ENCODE results near the gene SORD. TPM values are rescaled to one million over a fixed set of nuclear protein-coding genes. Genes with fewer than 3 reads are reported as not detected.
A peak's percentile ranks its signal among the peaks of the same experiment; 100 is the strongest.
"Not testable (repeated sequence)": the region's sequence is repeated elsewhere in the genome, so short reads cannot be mapped to it uniquely, and the experiment has no call there.

The SORD gene
- total RNA-seq, 1 donor from 2014 or later, result 1.6 TPM

GRCh38 chr15:45036812-45037781 lies 14.1 kb downstream of the SORD start:
- H3K9ac ChIP-seq (ENCODE audit: low read depth in 1 of 3, low read length in 3 of 3), result peak overlapping the region in 1 of 3 donors; percentile 11
- H3K9me3 ChIP-seq (ENCODE audit: control insufficient read depth in 3 of 3, low read length in 3 of 3), result not testable (repeated sequence)

GRCh38 chr15:45037936-45038335 lies 14.9 kb downstream of the SORD start:
- Histone ChIP-seq H3K36me3 (ENCODE audit: control insufficient read depth in 3 of 3, insufficient read depth in 3 of 3, low read length in 3 of 3) (no peaks in the 10 kb centered on the region), H3K9me3 (ENCODE audit: control insufficient read depth in 3 of 3, low read length in 3 of 3) (no peaks in the 10 kb centered on the region), H3K4me1 (ENCODE audit: control insufficient read depth in 3 of 3, insufficient read depth in 3 of 3, low read length in 3 of 3) (no peaks in the 10 kb centered on the region), H3K4me3 (ENCODE audit: low read length in 3 of 3) (no peak overlapping the region), H3K27me3 (ENCODE audit: control insufficient read depth in 3 of 3, insufficient read depth in 3 of 3, low read length in 3 of 3) (no peaks in the 10 kb centered on the region), H3K9ac (ENCODE audit: low read depth in 1 of 3, low read length in 3 of 3) (no peak overlapping the region), H3K27ac (ENCODE audit: low read depth, low read length) (no peak overlapping the region)

More at GRCh38 chr15:45036812-45037781, 14.1 kb downstream of the SORD start:
- H3K27me3 ChIP-seq (ENCODE audit: control insufficient read depth in 3 of 3, insufficient read depth in 3 of 3, low read length in 3 of 3); H3K27ac ChIP-seq (ENCODE audit: low read depth, low read length); H3K4me3 ChIP-seq (ENCODE audit: low read length in 3 of 3); H3K4me1 ChIP-seq (ENCODE audit: control insufficient read depth in 3 of 3, insufficient read depth in 3 of 3, low read length in 3 of 3); H3K36me3 ChIP-seq (ENCODE audit: control insufficient read depth in 3 of 3, insufficient read depth in 3 of 3, low read length in 3 of 3): not testable (repeated sequence)

- H3K4me3 ChIP-seq (ENCODE audit: low read length in 3 of 3); H3K4me1 ChIP-seq (ENCODE audit: control insufficient read depth in 3 of 3, insufficient read depth in 3 of 3, low read length in 3 of 3); H3K9me3 ChIP-seq (ENCODE audit: control insufficient read depth in 3 of 3, low read length in 3 of 3); H3K27ac ChIP-seq (ENCODE audit: low read depth, low read length); H3K36me3 ChIP-seq (ENCODE audit: control insufficient read depth in 3 of 3, insufficient read depth in 3 of 3, low read length in 3 of 3); H3K27me3 ChIP-seq (ENCODE audit: control insufficient read depth in 3 of 3, insufficient read depth in 3 of 3, low read length in 3 of 3); H3K9ac ChIP-seq (ENCODE audit: low read depth in 1 of 3, low read length in 3 of 3): not testable (repeated sequence)
These were observed 17.4 kb downstream of the SORD start for GRCh38 chr15:45040396-45040795.

GRCh38 chr15:45041538-45041937 lies 18.5 kb downstream of the SORD start:
- not testable (repeated sequence) for H3K27me3 ChIP-seq (ENCODE audit: control insufficient read depth in 3 of 3, insufficient read depth in 3 of 3, low read length in 3 of 3); H3K9ac ChIP-seq (ENCODE audit: low read depth in 1 of 3, low read length in 3 of 3); H3K4me1 ChIP-seq (ENCODE audit: control insufficient read depth in 3 of 3, insufficient read depth in 3 of 3, low read length in 3 of 3); H3K27ac ChIP-seq (ENCODE audit: low read depth, low read length); H3K4me3 ChIP-seq (ENCODE audit: low read length in 3 of 3); H3K36me3 ChIP-seq (ENCODE audit: control insufficient read depth in 3 of 3, insufficient read depth in 3 of 3, low read length in 3 of 3); H3K9me3 ChIP-seq (ENCODE audit: control insufficient read depth in 3 of 3, low read length in 3 of 3)

GRCh38 chr15:45042859-45043258 lies 19.9 kb downstream of the SORD start:
- not testable (repeated sequence) for H3K9ac ChIP-seq (ENCODE audit: low read depth in 1 of 3, low read length in 3 of 3); H3K27me3 ChIP-seq (ENCODE audit: control insufficient read depth in 3 of 3, insufficient read depth in 3 of 3, low read length in 3 of 3); H3K4me3 ChIP-seq (ENCODE audit: low read length in 3 of 3); H3K27ac ChIP-seq (ENCODE audit: low read depth, low read length); H3K4me1 ChIP-seq (ENCODE audit: control insufficient read depth in 3 of 3, insufficient read depth in 3 of 3, low read length in 3 of 3); H3K36me3 ChIP-seq (ENCODE audit: control insufficient read depth in 3 of 3, insufficient read depth in 3 of 3, low read length in 3 of 3); H3K9me3 ChIP-seq (ENCODE audit: control insufficient read depth in 3 of 3, low read length in 3 of 3)

GRCh38 chr15:45044270-45044669 lies 21.3 kb downstream of the SORD start:
- not testable (repeated sequence) for H3K4me1 ChIP-seq (ENCODE audit: control insufficient read depth in 3 of 3, insufficient read depth in 3 of 3, low read length in 3 of 3); H3K9me3 ChIP-seq (ENCODE audit: control insufficient read depth in 3 of 3, low read length in 3 of 3); H3K36me3 ChIP-seq (ENCODE audit: control insufficient read depth in 3 of 3, insufficient read depth in 3 of 3, low read length in 3 of 3); H3K9ac ChIP-seq (ENCODE audit: low read depth in 1 of 3, low read length in 3 of 3); H3K27ac ChIP-seq (ENCODE audit: low read depth, low read length); H3K4me3 ChIP-seq (ENCODE audit: low read length in 3 of 3); H3K27me3 ChIP-seq (ENCODE audit: control insufficient read depth in 3 of 3, insufficient read depth in 3 of 3, low read length in 3 of 3)

GRCh38 chr15:45048449-45048793 lies 25.4 kb downstream of the SORD start:
- H3K27me3 ChIP-seq (ENCODE audit: control insufficient read depth in 3 of 3, insufficient read depth in 3 of 3, low read length in 3 of 3); H3K36me3 ChIP-seq (ENCODE audit: control insufficient read depth in 3 of 3, insufficient read depth in 3 of 3, low read length in 3 of 3); H3K4me1 ChIP-seq (ENCODE audit: control insufficient read depth in 3 of 3, insufficient read depth in 3 of 3, low read length in 3 of 3); H3K9ac ChIP-seq (ENCODE audit: low read depth in 1 of 3, low read length in 3 of 3); H3K9me3 ChIP-seq (ENCODE audit: control insufficient read depth in 3 of 3, low read length in 3 of 3); H3K27ac ChIP-seq (ENCODE audit: low read depth, low read length); H3K4me3 ChIP-seq (ENCODE audit: low read length in 3 of 3): not testable (repeated sequence)

GRCh38 chr15:45048794-45049631 lies 26.0 kb downstream of the SORD start:
- H3K27ac ChIP-seq (ENCODE audit: low read depth, low read length), result no peak overlapping the region
- H3K4me1 ChIP-seq (ENCODE audit: control insufficient read depth in 3 of 3, insufficient read depth in 3 of 3, low read length in 3 of 3), result no peaks in the 10 kb centered on the region
- no peaks in the 10 kb centered on the region for H3K27me3 ChIP-seq (ENCODE audit: control insufficient read depth in 3 of 3, insufficient read depth in 3 of 3, low read length in 3 of 3)
- H3K4me3 ChIP-seq (ENCODE audit: low read length in 3 of 3), result no peak overlapping the region
- H3K36me3 ChIP-seq (ENCODE audit: control insufficient read depth in 3 of 3, insufficient read depth in 3 of 3, low read length in 3 of 3), result no peaks in the 10 kb centered on the region
- H3K9ac ChIP-seq (ENCODE audit: low read depth in 1 of 3, low read length in 3 of 3), result no peak overlapping the region
- H3K9me3 ChIP-seq (ENCODE audit: control insufficient read depth in 3 of 3, low read length in 3 of 3), result peaks cover 0 to 2% (median 0%) of the 10 kb centered on the region in 3 donors

- Histone ChIP-seq H3K4me1 (ENCODE audit: control insufficient read depth in 3 of 3, insufficient read depth in 3 of 3, low read length in 3 of 3) (no peaks in the 10 kb centered on the region), H3K27ac (ENCODE audit: low read depth, low read length) (no peak overlapping the region), H3K27me3 (ENCODE audit: control insufficient read depth in 3 of 3, insufficient read depth in 3 of 3, low read length in 3 of 3) (no peaks in the 10 kb centered on the region), H3K4me3 (ENCODE audit: low read length in 3 of 3) (no peak overlapping the region), H3K36me3 (ENCODE audit: control insufficient read depth in 3 of 3, insufficient read depth in 3 of 3, low read length in 3 of 3) (no peaks in the 10 kb centered on the region), H3K9ac (ENCODE audit: low read depth in 1 of 3, low read length in 3 of 3) (no peak overlapping the region), H3K9me3 (ENCODE audit: control insufficient read depth in 3 of 3, low read length in 3 of 3) (peaks cover 0 to 2% (median 0%) of the 10 kb centered on the region in 3 donors)
These were observed 27.6 kb downstream of the SORD start for GRCh38 chr15:45050587-45050986.

- not testable (repeated sequence) for H3K27ac ChIP-seq (ENCODE audit: low read depth, low read length)
These were observed 29.7 kb downstream of the SORD start for GRCh38 chr15:45052676-45053075.

More at GRCh38 chr15:45052676-45053075, 29.7 kb downstream of the SORD start:
- H3K27me3 ChIP-seq (ENCODE audit: control insufficient read depth in 3 of 3, insufficient read depth in 3 of 3, low read length in 3 of 3); H3K9me3 ChIP-seq (ENCODE audit: control insufficient read depth in 3 of 3, low read length in 3 of 3); H3K36me3 ChIP-seq (ENCODE audit: control insufficient read depth in 3 of 3, insufficient read depth in 3 of 3, low read length in 3 of 3); H3K4me1 ChIP-seq (ENCODE audit: control insufficient read depth in 3 of 3, insufficient read depth in 3 of 3, low read length in 3 of 3); H3K4me3 ChIP-seq (ENCODE audit: low read length in 3 of 3); H3K9ac ChIP-seq (ENCODE audit: low read depth in 1 of 3, low read length in 3 of 3): not testable (repeated sequence)

Data from skeletal muscle tissue (tissue), 4 donors.